Measurements from ENCODE around the gene PRKRIP1.

DNA sequence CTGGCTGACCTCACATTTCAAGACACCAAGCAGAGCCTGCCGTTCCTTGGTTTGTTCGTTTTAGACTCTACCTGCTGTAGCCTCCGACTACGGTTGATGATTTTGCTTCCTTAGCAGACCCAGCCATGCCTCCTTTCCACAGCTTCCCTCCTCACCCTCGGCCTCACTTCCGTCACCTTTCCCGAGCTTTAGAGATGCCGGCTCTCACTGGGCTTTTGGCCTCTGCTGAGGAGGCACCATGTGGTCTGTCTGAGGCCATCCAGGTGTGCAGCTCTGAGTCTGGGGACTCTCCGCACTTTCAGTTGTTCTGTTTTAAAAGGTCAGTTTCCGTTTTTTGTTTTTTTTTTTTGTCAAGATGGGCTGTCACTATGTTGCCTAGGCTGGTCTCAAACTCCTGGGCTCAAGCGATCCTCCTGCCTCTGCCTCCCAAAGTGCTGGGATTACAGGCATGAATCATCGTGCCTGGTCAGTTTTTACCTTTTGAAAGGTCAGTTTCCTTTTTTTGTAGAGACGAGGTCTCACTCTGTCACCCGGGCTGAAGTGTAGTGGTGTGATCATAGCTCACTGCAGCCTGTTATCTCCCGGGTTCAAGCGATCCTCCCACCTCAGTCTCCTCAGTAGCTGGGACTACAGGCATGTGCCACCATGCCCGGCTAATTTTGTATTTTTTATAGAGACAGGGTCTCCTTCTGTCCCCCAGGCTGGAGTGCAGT, 49.0 kb downstream of the PRKRIP1 start:
- TF ChIP-seq, protein P1, sequence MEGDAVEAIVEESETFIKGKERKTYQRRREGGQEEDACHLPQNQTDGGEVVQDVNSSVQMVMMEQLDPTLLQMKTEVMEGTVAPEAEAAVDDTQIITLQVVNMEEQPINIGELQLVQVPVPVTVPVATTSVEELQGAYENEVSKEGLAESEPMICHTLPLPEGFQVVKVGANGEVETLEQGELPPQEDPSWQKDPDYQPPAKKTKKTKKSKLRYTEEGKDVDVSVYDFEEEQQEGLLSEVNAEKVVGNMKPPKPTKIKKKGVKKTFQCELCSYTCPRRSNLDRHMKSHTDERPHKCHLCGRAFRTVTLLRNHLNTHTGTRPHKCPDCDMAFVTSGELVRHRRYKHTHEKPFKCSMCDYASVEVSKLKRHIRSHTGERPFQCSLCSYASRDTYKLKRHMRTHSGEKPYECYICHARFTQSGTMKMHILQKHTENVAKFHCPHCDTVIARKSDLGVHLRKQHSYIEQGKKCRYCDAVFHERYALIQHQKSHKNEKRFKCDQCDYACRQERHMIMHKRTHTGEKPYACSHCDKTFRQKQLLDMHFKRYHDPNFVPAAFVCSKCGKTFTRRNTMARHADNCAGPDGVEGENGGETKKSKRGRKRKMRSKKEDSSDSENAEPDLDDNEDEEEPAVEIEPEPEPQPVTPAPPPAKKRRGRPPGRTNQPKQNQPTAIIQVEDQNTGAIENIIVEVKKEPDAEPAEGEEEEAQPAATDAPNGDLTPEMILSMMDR (IDR thresholded peaks at IDR 0.05; ENCODE audit: low read depth, low read length): no peak
- TF ChIP-seq, protein P2, sequence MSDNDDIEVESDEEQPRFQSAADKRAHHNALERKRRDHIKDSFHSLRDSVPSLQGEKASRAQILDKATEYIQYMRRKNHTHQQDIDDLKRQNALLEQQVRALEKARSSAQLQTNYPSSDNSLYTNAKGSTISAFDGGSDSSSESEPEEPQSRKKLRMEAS (IDR thresholded peaks at IDR 0.05; ENCODE audit: low read depth, low read length): no peak
- TF ChIP-seq POLR2A (IDR thresholded peaks at IDR 0.05; ENCODE audit: extremely low read depth, insufficient read length) (no peak), MYC (IDR thresholded peaks at IDR 0.05; ENCODE audit: low read depth, low read length) (no peak)

All from NB4 (cell line).